ENCODE measurements around the gene SF1. TPM values are rescaled to one million over a fixed set of nuclear protein-coding genes. Genes with fewer than 3 reads are reported as not detected.
A peak's percentile ranks its signal among the peaks of the same experiment; 100 is the strongest.

Gene SF1
- total and polyA plus RNA-seq, 5 experiments from 2014 or later: 87.0 to 1,057 (median 138) TPM

GRCh38 chr11:64765291-64765850 lies 13.0 kb downstream of the SF1 start:
- H3K9me3 Mint-ChIP-seq: no peaks in the 10 kb centered on the region
- POLR2A ChIA-PET: interaction anchor here (0.6 to 45.2 kb wide), 6 partner anchors 6 to 734 kb away, joined by 3 to 2320 read pairs (median 5); partner anchors contain the start of genes CDC42BPG, MALAT1, PYGM and RASGRP2
- H3K27ac Mint-ChIP-seq: peak overlapping the region; percentile 80 to 99 (median 92)
- peak overlapping the region; percentile 68 to 93 (median 84) for H3K4me3 Mint-ChIP-seq
- ATAC-seq (no peak), DNase-seq (peak in 1 of 10 donors; percentile 41)
- peaks cover 49 to 98% (median 93%) of the 10 kb centered on the region in 4 donors for H3K4me1 Mint-ChIP-seq
- peaks cover 19 to 74% (median 37%) of the 10 kb centered on the region in 3 donors for H3K36me3 Mint-ChIP-seq
- H3K27me3 Mint-ChIP-seq: no peaks in the 10 kb centered on the region

GRCh38 chr11:64764753-64765152 lies 13.6 kb downstream of the SF1 start:
- Mint-ChIP-seq H3K27ac (peak overlapping the region; percentile 83 to 99 (median 92)), H3K36me3 (peaks cover 19 to 68% (median 34%) of the 10 kb centered on the region in 3 donors), H3K4me1 (peaks cover 52 to 100% (median 95%) of the 10 kb centered on the region in 4 donors), H3K27me3 (no peaks in the 10 kb centered on the region), H3K4me3 (peak overlapping the region; percentile 68 to 93 (median 84)), H3K9me3 (no peaks in the 10 kb centered on the region)
- DNase-seq (no peak), ATAC-seq (no peak)
- POLR2A ChIA-PET: interaction anchor here (0.6 to 45.2 kb wide), 12 partner anchors 6 to 734 kb away, joined by 3 to 2320 read pairs (median 6); partner anchors contain the start of genes CDC42BPG, EHD1, MALAT1 and MEN1

- peak overlapping the region; percentile 68 to 93 (median 84) for H3K4me3 Mint-ChIP-seq
- DNase-seq (peak; percentile 54 to 94 (median 82)), ATAC-seq (peak; percentile 62 to 76)
- POLR2A ChIA-PET: interaction anchor here (0.7 to 45.2 kb wide), 15 partner anchors 7 to 733 kb away, joined by 3 to 2320 read pairs (median 5); partner anchors contain the start of genes CDC42BPG, EHD1, MAP4K2 and MEN1
- H3K27ac Mint-ChIP-seq: peak overlapping the region; percentile 83 to 99 (median 92)
- H3K9me3 Mint-ChIP-seq: no peaks in the 10 kb centered on the region
- peaks cover 14 to 62% (median 28%) of the 10 kb centered on the region in 3 donors for H3K36me3 Mint-ChIP-seq
- H3K4me1 Mint-ChIP-seq: peaks cover 52 to 100% (median 95%) of the 10 kb centered on the region in 4 donors
- no peaks in the 10 kb centered on the region for H3K27me3 Mint-ChIP-seq
Measured at GRCh38 chr11:64764040-64764611, 14.2 kb downstream of the SF1 start.

- H3K27me3 Mint-ChIP-seq: no peaks in the 10 kb centered on the region
- peak; percentile 3 for ATAC-seq
- H3K9me3 Mint-ChIP-seq: no peaks in the 10 kb centered on the region
- peak in 3 of 10 donors; percentile 30 to 46 (median 45) for DNase-seq
- H3K27ac Mint-ChIP-seq: peak overlapping the region; percentile 87 to 99 (median 92)
- H3K4me3 Mint-ChIP-seq: peak overlapping the region; percentile 68 to 93 (median 84)
- H3K4me1 Mint-ChIP-seq: peaks cover 51 to 98% (median 94%) of the 10 kb centered on the region in 4 donors
- POLR2A ChIA-PET: interaction anchor here (0.7 to 45.2 kb wide), 15 partner anchors 7 to 734 kb away, joined by 3 to 2320 read pairs (median 4); partner anchors contain the start of genes EHD1, MAP4K2, MEN1 and POLA2
- H3K36me3 Mint-ChIP-seq: peaks cover 14 to 56% (median 25%) of the 10 kb centered on the region in 3 donors
Measured at GRCh38 chr11:64763526-64764039, 14.8 kb downstream of the SF1 start.

GRCh38 chr11:64762674-64763525 lies 15.4 kb downstream of the SF1 start:
- Mint-ChIP-seq H3K4me3 (peak overlapping the region; percentile 68 to 93 (median 82)), H3K36me3 (peaks cover 14 to 49% (median 20%) of the 10 kb centered on the region in 3 donors), H3K9me3 (no peaks in the 10 kb centered on the region), H3K27ac (peak overlapping the region; percentile 87 to 99 (median 92)), H3K4me1 (peaks cover 49 to 98% (median 92%) of the 10 kb centered on the region in 4 donors), H3K27me3 (no peaks in the 10 kb centered on the region)
- POLR2A ChIA-PET: interaction anchor here (0.8 to 45.2 kb wide), 8 partner anchors 8 to 499 kb away, joined by 3 to 2320 read pairs (median 10); partner anchors contain the start of genes MAP4K2, MEN1, POLA2 and PYGM
- ATAC-seq: peak; percentile 5 to 6
- peak in 5 of 10 donors; percentile 41 to 52 (median 49) for DNase-seq

GRCh38 chr11:64762277-64762673 lies 16.1 kb downstream of the SF1 start:
- H3K27ac Mint-ChIP-seq: peak overlapping the region; percentile 87 to 99 (median 92)
- H3K27me3 Mint-ChIP-seq: no peaks in the 10 kb centered on the region
- peak in 1 of 10 donors; percentile 27 for DNase-seq
- H3K4me1 Mint-ChIP-seq: peaks cover 47 to 98% (median 89%) of the 10 kb centered on the region in 4 donors
- no peaks in the 10 kb centered on the region for H3K9me3 Mint-ChIP-seq
- POLR2A ChIA-PET: interaction anchor here (2.5 to 45.2 kb wide), 3 partner anchors 9 to 48 kb away, joined by 15 to 2320 read pairs (median 2320); partner anchors contain the start of genes MEN1, PYGM, RASGRP2 and SF1
- peak overlapping the region; percentile 68 to 93 (median 82) for H3K4me3 Mint-ChIP-seq
- ATAC-seq: no peak
- H3K36me3 Mint-ChIP-seq: peaks cover 9 to 45% (median 15%) of the 10 kb centered on the region in 3 donors

GRCh38 chr11:64760759-64761420 lies 17.5 kb downstream of the SF1 start:
- POLR2A ChIA-PET: interaction anchor here (0.6 to 45.2 kb wide), 7 partner anchors 10 to 355 kb away, joined by 3 to 2320 read pairs (median 5); partner anchors contain the start of genes MAP4K2, PYGM, RASGRP2 and SF1
- no peak for ATAC-seq
- Mint-ChIP-seq H3K27me3 (no peaks in the 10 kb centered on the region), H3K27ac (peak overlapping the region; percentile 87 to 99 (median 93)), H3K4me3 (peak overlapping the region; percentile 46 to 93 (median 76)), H3K36me3 (peaks cover 9 to 33% (median 10%) of the 10 kb centered on the region in 3 donors), H3K4me1 (peaks cover 45 to 94% (median 83%) of the 10 kb centered on the region in 4 donors), H3K9me3 (no peaks in the 10 kb centered on the region)
- DNase-seq: no peak

- Mint-ChIP-seq H3K4me1 (peaks cover 39 to 91% (median 78%) of the 10 kb centered on the region in 4 donors), H3K4me3 (peak within 1 kb of the TSS; percentile 46 to 93 (median 76)), H3K9me3 (no peaks in the 10 kb centered on the region), H3K36me3 (peaks cover 6 to 24% (median 7%) of the 10 kb centered on the region in 3 donors), H3K27me3 (no peaks in the 10 kb centered on the region), H3K27ac (peak within 1 kb of the TSS; percentile 87 to 99 (median 93))
- POLR2A ChIA-PET: interaction anchor here (0.6 to 45.2 kb wide), 10 partner anchors 9 to 1349 kb away, joined by 3 to 2320 read pairs (median 3); partner anchors contain the start of genes PYGM, RASGRP2 and SF1
- DNase-seq: no peak
- ATAC-seq: peak in 1 of 2 donors; percentile 4
Measured at GRCh38 chr11:64759722-64760719, 18.3 kb downstream of the SF1 start, which contains the start of gene PYGM. PYGM (minus strand) TSS chr11:64759974; CDS start chr11:64759898, 76 bp downstream.

- POLR2A ChIA-PET: interaction anchor here (0.6 to 45.2 kb wide), 6 partner anchors 8 to 818 kb away, joined by 3 to 2320 read pairs (median 3); partner anchors contain the start of genes PYGM, RASGRP2 and SF1
- Mint-ChIP-seq H3K4me3 (peak overlapping the region in 7 of 10 donors; percentile 36 to 85 (median 75)), H3K27ac (peak overlapping the region in 9 of 10 donors; percentile 76 to 96 (median 92)), H3K36me3 (peaks cover 0 to 16% (median 0%) of the 10 kb centered on the region in 3 donors), H3K27me3 (no peaks in the 10 kb centered on the region), H3K4me1 (peaks cover 32 to 89% (median 71%) of the 10 kb centered on the region in 4 donors), H3K9me3 (no peaks in the 10 kb centered on the region)
- ATAC-seq (peak in 1 of 2 donors; percentile 1), DNase-seq (no peak)
Measured at GRCh38 chr11:64759131-64759721, 19.1 kb downstream of the SF1 start.
